Measurements from ENCODE around the gene BRAF. TPM values are rescaled to one million over a fixed set of nuclear protein-coding genes. Genes with fewer than 3 reads are reported as not detected.
"Not testable (repeated sequence)": the region's sequence is repeated elsewhere in the genome, so short reads cannot be mapped to it uniquely, and the experiment has no call there.

Gene BRAF
- total RNA-seq: 10 to 100 TPM; 29.2 to 33.0 TPM

DNA sequence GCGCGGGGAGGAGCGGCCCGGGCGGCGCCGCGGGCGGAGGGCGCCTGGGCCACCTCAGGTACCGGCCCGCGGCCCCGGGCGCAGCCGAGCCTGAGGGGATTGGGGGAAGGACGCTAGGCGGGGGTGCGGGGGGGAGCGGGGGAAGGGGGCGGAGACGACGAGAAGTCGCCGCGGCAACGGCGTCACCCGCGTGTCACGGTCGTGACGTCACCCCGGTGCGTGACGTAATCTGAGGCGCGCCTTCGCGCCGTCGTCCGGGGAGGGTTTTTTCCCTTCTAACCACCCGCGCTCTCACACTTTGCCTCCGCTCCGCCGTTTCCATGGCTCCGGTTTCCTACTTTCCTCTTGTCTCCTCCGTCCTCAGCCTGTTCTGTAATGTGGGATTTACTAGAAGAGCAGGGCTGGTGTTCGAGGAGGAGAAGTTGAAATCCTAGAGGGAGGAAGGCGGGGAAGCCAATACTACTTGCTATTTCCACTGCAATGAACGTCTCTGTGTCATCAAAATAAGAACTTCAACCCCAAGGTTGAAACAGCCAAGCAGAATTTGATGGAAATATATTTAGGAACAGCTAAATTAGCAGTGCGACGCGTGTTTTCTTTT lies at the start of gene BRAF:
BRAF (minus strand) TSS at position 109 of the 601 bp plus-strand sequence. CDS start 226 bp downstream, outside the sequence.
- POLR2A ChIA-PET: interaction anchor here (0.6 to 2.8 kb wide), 3 partner anchors 22 to 635 kb away, joined by 3 to 22 read pairs (median 5); partner anchors contain the start of gene MRPS33
- no peaks in the 10 kb centered on the region for H3K9me3 Mint-ChIP-seq

DNA sequence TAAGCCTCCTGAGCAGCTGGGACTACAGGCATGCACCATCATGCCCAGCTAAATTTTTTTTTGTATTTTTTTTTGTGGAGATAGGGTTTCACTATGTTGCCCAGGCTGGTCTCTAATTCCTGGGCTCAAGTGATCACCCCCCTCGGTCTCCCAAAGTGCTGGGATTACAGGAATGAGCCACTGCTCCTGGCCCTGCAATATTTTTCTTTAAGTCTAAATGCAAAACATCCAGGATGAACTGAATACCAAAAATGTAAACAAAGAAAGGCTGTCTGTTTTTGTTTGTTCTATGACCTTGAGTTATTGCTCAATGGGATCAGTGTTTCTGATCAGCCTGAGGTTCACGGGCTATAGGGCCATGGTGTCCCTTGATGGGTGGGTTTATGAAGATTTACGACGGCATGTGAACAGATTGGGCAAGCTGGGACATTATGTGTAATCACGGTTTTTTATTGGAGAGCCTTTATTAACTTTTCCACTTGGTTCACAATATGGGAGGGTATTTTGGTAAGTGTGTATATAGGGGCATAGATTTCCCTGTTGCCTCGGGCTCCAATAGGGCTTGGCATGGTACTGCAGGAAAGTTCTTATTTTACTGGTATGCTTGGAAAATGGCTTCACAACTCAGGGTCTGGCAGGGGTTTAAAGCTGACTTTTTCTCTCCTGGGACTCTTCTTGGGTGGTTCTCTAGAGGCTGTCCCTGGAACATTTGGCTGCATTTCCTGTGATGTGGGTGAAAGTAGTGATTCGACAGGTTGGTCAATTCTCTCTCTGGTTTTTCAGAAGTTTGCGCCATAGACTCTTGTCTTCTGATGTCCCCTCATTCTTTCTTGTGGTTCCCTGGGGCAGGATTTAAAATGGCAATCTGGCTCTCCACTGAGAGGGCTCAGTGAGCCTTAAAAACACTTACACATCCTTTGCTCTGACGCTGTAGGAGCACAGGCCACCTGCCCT lies 48.4 kb upstream of the BRAF start:
- peaks cover 2% of the 10 kb centered on the region for H3K27me3 Mint-ChIP-seq
- H3K27ac Mint-ChIP-seq: no peak overlapping the region
- no peaks in the 10 kb centered on the region for H3K36me3 Mint-ChIP-seq
- intact Hi-C loops (cut with micrococcal nuclease): no loop called here
- no peak for DNase-seq
- no peaks in the 10 kb centered on the region for H3K9me3 Mint-ChIP-seq
- ChIA-PET CTCF (interaction anchor here (0.5 to 3.9 kb wide), 2 partner anchors 10 to 104 kb away, joined by 3 to 19 read pairs; no protein-coding TSS in a partner anchor), POLR2A (no interaction called here)
- H3K4me1 Mint-ChIP-seq (ENCODE audit: low read depth): no peaks in the 10 kb centered on the region
- no peak overlapping the region for H3K4me3 Mint-ChIP-seq

More for the DNA sequence above, at the start of gene BRAF:
- Mint-ChIP-seq H3K36me3 (no peaks in the 10 kb centered on the region), H3K4me3 (peak within 1 kb of the TSS; percentile 93), H3K27ac (peak within 1 kb of the TSS; percentile 96), H3K27me3 (no peaks in the 10 kb centered on the region), H3K4me1 (ENCODE audit: low read depth) (peaks cover 14% of the 10 kb centered on the region)
- CTCF ChIA-PET: interaction anchor here (1.5 to 4.4 kb wide), 2 partner anchors 112 to 114 kb away, joined by 3 to 22 read pairs; no protein-coding TSS in a partner anchor
- intact Hi-C loops (cut with micrococcal nuclease): loop anchor here (1.0 to 10.0 kb wide), 8 partner anchors 9 to 630 kb away; partner anchors contain the start of genes AGK and NDUFB2
- peak; percentile 95 for DNase-seq

DNA sequence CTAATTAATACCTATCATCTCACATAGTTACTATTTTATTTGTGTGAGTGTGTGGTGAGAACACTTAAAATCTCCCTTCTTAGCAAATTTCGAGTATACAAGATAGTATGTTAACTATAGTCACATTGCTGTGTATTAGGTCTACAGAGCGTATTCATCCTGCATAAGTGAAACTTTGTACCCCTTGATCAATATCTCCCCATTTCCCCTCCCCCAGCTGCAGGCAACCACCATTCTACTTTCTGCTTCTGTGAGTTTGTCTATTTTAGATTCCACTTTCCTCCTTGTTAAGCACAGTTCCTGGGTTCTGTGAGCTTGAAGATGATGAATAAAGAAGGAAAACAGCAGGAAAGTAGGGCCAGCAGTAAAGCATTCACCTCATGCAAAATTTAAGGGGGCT lies 47.6 kb upstream of the BRAF start:
- CTCF ChIA-PET: interaction anchor here (0.7 to 3.9 kb wide), 2 partner anchors 11 to 161 kb away, joined by 6 to 19 read pairs; no protein-coding TSS in a partner anchor
- intact Hi-C loops (cut with micrococcal nuclease): no loop called here
- Mint-ChIP-seq H3K4me3 (no peak overlapping the region), H3K4me1 (ENCODE audit: low read depth) (no peaks in the 10 kb centered on the region), H3K27me3 (peaks cover 2% of the 10 kb centered on the region), H3K36me3 (no peaks in the 10 kb centered on the region), H3K9me3 (no peaks in the 10 kb centered on the region), H3K27ac (no peak overlapping the region)
- DNase-seq: no peak
- POLR2A ChIA-PET: interaction anchor here (0.6 kb wide), 1 partner anchor 304 kb away, joined by 3 read pairs; no protein-coding TSS in a partner anchor

DNA sequence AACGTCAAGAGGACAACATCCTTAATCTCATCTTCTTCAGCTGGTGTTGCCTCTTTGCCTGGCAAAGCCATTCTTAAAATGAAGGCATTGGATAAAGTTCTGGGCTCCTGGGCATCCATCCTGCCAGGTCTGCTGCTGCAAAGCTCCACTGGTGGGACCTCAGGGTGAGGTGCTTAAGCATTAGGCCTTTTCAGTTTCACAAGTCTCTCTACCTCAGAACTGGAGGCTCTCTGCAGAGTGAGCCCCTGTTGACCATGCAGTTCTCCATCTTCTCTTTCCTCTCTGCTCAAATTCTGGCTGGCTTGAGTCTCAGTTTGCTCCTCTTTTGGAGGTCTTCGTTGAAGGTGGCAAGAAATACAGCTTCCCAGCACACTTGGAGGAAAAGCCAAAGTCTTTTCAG lies 42.7 kb upstream of the BRAF start:
- no peak overlapping the region for H3K4me3 Mint-ChIP-seq
- no peaks in the 10 kb centered on the region for H3K4me1 Mint-ChIP-seq (ENCODE audit: low read depth)
- no peak overlapping the region for H3K27ac Mint-ChIP-seq
- no peak for DNase-seq
- H3K27me3 Mint-ChIP-seq: peaks cover 2% of the 10 kb centered on the region
- ChIA-PET CTCF (interaction anchor here (1.7 kb wide), 1 partner anchor 156 kb away, joined by 4 read pairs; no protein-coding TSS in a partner anchor), POLR2A (no interaction called here)
- intact Hi-C loops (cut with micrococcal nuclease): no loop called here
- no peaks in the 10 kb centered on the region for H3K36me3 Mint-ChIP-seq
- H3K9me3 Mint-ChIP-seq: no peaks in the 10 kb centered on the region

DNA sequence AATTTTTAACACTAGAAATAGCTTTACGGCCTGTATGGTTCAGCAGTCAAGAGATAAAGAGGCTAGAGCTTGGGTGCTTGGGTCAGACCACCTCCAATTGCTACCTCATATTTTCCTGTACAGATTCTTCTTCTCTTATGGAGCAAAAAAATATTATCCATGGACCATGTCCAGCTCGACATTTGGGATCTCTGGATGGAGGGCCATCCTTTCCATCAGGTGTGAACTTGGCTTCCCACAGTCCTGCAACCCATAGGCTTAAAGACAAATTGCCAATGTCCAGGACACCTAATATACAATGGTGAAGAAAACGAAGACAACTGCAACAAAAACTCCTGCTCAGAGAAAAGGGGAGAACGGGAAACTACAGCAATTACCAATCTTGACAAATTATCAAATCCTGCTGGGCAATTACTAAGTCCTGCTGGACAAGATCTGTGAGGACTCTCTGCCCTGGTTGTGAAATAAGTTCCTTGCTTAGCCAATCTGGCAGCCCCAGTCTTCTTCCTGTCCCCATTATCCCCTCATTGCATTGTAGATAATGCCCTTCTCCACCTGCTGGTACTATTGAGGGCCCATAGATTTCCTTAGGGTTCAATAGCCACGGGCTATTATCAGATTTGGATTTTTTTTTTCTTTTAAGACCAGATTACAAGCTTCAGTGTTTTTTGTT lies 42.0 kb upstream of the BRAF start:
- Mint-ChIP-seq H3K36me3 (no peaks in the 10 kb centered on the region), H3K27ac (no peak overlapping the region), H3K4me1 (ENCODE audit: low read depth) (no peaks in the 10 kb centered on the region), H3K9me3 (no peaks in the 10 kb centered on the region), H3K4me3 (no peak overlapping the region), H3K27me3 (peaks cover 2% of the 10 kb centered on the region)
- DNase-seq: no peak
- intact Hi-C loops (cut with micrococcal nuclease): no loop called here
- POLR2A ChIA-PET: no interaction called here
- CTCF ChIA-PET: interaction anchor here (1.7 kb wide), 1 partner anchor 155 kb away, joined by 4 read pairs; no protein-coding TSS in a partner anchor

DNA sequence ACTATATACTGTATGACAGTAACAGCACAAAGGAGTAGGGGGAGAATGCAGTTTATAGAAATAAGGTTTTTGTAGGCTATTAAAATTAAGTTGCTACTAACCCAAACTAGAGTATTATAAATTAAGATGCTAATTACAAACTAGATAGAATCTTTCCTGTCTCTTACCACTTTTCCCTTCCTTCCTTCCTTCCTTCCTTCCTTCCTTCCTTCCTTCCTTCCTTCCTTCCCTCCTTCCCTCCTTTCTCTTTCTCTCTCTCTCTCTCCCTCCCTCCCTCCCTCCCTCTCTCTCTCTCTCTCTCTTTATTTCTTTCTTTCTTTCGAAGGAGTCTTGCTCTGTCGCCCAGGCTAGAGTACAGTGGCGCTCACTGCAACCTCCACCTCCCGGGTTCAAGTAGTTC lies 36.4 kb upstream of the BRAF start:
- intact Hi-C loops (cut with micrococcal nuclease): no loop called here
- ChIA-PET CTCF (no interaction called here), POLR2A (no interaction called here)
- no peaks in the 10 kb centered on the region for H3K4me1 Mint-ChIP-seq (ENCODE audit: low read depth)
- H3K27me3 Mint-ChIP-seq: no peaks in the 10 kb centered on the region
- no peak overlapping the region for H3K27ac Mint-ChIP-seq
- H3K9me3 Mint-ChIP-seq: peaks cover 7% of the 10 kb centered on the region
- H3K4me3 Mint-ChIP-seq: no peak overlapping the region
- H3K36me3 Mint-ChIP-seq: no peaks in the 10 kb centered on the region
- DNase-seq: no peak

DNA sequence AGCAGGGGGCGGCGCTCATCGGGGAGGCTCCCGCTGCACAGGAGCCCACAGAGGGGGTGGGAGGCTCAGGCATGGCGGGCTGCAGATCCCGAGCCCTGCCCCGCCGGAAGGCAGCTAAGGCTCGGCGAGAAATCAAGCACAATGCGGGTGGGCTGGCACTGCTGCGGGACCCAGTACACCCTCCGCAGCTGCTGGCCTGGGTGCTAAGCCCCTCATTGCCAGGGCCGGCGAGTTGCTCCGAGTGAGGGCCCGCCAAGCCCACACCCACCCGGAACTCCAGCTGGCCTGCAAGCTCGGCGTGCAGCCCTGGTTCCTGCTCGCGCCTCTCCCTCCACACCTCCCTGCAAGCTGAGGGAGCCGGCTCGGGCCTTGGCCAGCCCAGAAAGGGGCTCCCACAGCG lies 32.3 kb upstream of the BRAF start:
- H3K9me3 Mint-ChIP-seq; H3K36me3 Mint-ChIP-seq; H3K27ac Mint-ChIP-seq; CTCF ChIA-PET; H3K4me1 Mint-ChIP-seq (ENCODE audit: low read depth); DNase-seq; H3K27me3 Mint-ChIP-seq; intact Hi-C loops (cut with micrococcal nuclease); POLR2A ChIA-PET; H3K4me3 Mint-ChIP-seq: not testable (repeated sequence)

DNA sequence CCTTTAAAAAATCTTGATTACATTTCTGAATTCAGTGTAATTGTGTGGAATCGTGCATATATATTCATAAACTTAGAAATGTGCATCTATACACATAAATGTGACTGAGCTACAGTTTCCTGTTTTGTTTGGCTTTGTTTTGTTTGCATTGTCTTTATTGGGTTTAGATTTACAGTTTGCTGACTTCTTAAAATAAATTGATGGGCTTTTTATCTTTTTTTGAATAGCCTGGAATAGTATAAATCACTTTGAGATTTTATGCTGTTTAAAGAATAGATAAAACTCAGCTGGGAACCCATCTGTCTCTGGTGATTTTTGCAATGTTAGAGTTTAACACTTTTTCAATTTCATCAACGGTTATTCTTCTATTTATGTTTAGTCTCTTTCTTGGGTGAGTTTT lies 21.2 kb upstream of the BRAF start:
- POLR2A ChIA-PET: no interaction called here
- H3K36me3 Mint-ChIP-seq: no peaks in the 10 kb centered on the region

DNA sequence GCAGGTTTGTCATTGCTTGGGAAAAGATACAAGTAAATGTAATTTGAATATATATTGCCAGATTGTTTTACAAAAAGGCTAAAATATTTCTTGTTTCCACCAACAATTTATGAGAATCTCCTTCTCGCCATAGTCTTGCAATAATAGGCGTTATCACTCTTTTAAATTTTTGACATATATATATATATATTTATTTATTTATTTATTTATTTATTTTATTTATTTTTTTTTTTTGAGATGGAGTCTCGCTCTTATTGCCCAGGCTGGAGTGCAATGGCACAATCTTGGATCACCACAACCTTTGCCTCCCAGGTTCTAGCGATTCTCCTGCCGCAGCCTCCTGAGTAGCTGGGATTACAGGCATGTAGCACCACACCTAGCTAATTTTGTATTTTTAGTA lies 17.5 kb upstream of the BRAF start:
- DNase-seq; H3K9me3 Mint-ChIP-seq; H3K4me1 Mint-ChIP-seq (ENCODE audit: low read depth); CTCF ChIA-PET; H3K4me3 Mint-ChIP-seq; POLR2A ChIA-PET; H3K27ac Mint-ChIP-seq; H3K27me3 Mint-ChIP-seq; H3K36me3 Mint-ChIP-seq; intact Hi-C loops (cut with micrococcal nuclease): not testable (repeated sequence)

More for the DNA sequence above, 21.2 kb upstream of the BRAF start:
- H3K9me3 Mint-ChIP-seq: no peaks in the 10 kb centered on the region
- H3K4me1 Mint-ChIP-seq (ENCODE audit: low read depth): no peaks in the 10 kb centered on the region
- H3K27ac Mint-ChIP-seq: no peak overlapping the region
- no peak for DNase-seq
- H3K27me3 Mint-ChIP-seq: peaks cover 3% of the 10 kb centered on the region
- H3K4me3 Mint-ChIP-seq: no peak overlapping the region
- intact Hi-C loops (cut with micrococcal nuclease): no loop called here
- CTCF ChIA-PET: no interaction called here

DNA sequence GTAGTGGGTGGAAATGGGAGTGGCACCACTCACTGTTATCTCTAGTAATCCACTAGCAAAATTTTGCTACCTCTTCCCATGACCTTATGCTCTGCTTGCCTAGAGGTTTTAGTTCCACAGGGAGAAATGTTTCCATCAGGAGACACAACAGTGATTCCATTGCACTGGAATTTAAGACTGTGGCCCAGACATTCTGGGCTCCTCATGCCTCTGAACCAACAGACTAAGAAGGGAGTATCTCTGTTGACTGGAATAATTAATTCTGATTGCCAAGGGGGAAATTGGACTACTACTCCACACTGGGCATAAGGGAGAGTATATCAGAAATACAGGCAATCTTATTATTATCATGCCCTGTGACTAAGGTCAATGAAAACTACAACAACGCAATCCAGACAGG lies 16.2 kb upstream of the BRAF start:
- no peaks in the 10 kb centered on the region for H3K4me1 Mint-ChIP-seq (ENCODE audit: low read depth)
- CTCF ChIA-PET: no interaction called here
- H3K27ac Mint-ChIP-seq: no peak overlapping the region
- intact Hi-C loops (cut with micrococcal nuclease): no loop called here
- no peak overlapping the region for H3K4me3 Mint-ChIP-seq
- POLR2A ChIA-PET: no interaction called here
- DNase-seq: no peak
- H3K9me3 Mint-ChIP-seq: no peaks in the 10 kb centered on the region
- no peaks in the 10 kb centered on the region for H3K36me3 Mint-ChIP-seq
- peaks cover 4% of the 10 kb centered on the region for H3K27me3 Mint-ChIP-seq

DNA sequence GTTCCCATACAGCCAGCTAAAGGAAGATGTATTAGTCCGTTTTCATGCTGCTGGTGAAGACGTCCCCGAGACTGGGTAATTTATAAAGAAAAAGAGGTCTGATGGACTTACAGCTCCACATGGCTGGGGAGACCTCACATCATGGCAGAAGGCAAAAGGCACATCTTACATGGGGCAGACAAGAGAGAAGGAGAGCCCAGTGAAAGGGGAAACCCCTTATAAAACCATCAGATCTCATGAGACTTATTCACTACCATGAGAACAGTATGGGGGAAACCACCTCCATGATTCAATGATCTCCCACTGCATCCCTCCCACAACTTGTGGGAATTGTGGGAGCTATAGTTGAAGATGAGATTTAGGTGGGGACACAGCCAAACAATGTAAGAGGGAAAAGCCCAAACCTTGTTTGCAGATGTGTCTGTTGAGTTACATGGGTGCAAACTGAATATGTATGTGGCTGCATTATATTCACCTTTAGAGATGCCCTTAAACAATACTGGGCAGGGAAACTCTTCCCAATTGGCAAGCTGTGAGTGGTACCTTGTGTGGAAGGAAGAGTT lies 13.1 kb upstream of the BRAF start:
- Mint-ChIP-seq H3K36me3 (no peaks in the 10 kb centered on the region), H3K27ac (no peak overlapping the region), H3K9me3 (no peaks in the 10 kb centered on the region), H3K4me3 (no peak overlapping the region), H3K27me3 (peaks cover 2% of the 10 kb centered on the region), H3K4me1 (ENCODE audit: low read depth) (no peaks in the 10 kb centered on the region)
- ChIA-PET CTCF (interaction anchor here (0.8 to 1.0 kb wide), 2 partner anchors 46 to 126 kb away, joined by 3 read pairs; no protein-coding TSS in a partner anchor), POLR2A (no interaction called here)
- intact Hi-C loops (cut with micrococcal nuclease): no loop called here
- no peak for DNase-seq

All from activated CD4-positive, alpha-beta memory T cell treated with anti-CD3 and anti-CD28 coated beads for 36 hours (primary cell).